ENCODE measurements around the gene GRN.
"Not testable (repeated sequence)": the region's sequence is repeated elsewhere in the genome, so short reads cannot be mapped to it uniquely, and the experiment has no call there.

The GRN gene

DNA sequence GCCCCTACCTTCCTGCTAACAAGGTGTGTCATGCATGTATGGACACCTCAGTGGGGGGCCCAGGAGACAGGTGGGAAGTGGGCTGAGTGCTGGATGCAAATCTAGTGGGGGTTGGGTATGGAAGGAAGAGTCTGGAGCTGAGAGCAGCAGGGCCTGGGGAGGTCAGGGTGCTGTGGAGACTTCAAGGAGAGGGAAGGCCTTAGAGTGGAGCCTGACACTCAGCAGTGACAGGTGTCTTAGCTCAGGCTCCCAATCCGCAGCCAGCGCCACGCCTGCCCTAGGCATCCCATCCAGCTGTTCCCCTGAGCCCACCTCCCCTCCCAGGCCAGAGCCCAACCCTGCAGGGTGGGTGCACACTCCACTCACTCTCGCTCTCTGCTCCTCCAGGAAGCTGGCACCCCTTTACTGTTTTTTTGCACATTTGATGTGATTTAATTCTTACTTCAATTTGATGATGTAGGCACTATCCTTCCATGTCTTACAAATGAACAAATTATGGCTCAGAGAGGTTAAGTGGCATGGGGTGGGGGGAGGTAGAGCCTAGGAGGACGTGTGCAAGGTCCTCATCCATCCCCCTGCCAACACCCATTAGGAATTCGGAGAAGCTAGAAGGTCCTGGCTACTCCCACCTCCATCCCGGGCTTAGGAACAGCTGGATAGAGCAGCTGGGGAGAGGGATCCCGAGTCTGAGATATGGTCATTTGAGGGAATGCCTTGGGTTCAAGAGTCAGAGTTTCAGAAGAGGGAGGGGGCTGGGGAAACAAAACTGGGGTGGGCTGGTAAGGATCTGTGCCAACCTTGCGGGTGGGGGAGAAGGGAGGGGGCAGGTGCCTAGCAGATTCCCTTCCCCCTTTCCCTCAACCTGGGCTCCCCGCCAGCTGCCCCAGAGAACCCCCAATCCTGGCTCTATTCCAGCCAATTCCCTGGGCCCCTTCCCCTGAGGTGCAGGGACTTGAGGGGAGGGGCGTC lies 16.5 kb downstream of the GRN start:
- DNase-seq, result no peak

DNA sequence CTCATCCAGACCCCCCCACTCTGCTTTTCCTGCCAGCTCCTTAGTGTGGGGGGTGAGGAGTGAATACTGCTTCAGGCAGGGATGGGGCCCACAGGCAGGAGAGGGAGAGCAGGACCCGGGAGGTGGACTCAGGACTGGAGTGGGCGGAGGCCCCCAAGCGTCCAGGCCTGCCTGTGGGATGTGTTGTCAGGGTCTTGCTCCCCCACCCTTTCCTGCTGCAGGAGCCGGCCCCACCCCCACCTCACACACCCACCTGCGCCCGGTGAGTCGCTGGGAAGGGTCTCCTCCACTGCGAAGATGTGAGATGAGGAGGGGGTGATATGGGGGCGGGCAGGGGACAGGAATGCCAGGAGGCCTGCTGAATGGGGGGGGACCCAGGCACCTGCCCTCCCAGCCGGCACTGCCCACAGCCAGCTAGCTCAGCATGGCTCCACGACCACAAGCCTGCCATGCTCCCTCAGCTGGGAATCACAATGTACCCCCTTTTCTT lies 17.4 kb downstream of the GRN start:
- DNase-seq, result no peak

DNA sequence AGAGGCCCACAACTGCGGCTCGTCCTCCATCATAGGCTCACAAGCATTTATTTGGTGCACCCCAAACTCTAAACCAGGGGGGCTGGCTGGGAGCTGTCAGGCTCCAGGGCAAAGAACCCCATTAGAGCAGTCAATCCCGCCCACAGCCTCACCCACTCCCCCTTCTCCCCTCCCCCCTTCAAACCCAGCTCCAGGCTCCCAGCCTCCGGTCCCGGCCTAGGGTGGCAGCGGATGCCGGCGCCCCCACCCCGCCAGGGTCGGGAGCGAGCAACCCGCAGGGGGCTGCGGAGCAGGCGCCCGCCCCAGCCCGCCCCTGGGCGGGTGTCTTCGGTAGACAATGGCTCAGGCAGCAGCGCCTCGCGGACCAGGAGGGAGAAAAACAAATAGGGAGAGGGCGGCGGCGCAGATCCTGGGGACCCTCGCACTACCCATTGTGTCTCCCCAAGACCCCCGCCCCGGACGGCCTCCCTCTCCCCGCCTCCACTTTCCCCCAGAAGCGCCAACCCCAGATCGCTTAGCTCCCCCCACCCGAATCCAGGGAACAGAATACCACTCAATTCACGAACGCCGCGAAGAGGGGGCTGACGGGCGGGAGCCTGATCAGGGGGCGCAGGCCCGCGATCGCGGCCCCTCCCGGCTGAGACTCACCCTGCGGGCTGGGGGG lies 18.0 kb downstream of the GRN start:
- no peak for DNase-seq

DNA sequence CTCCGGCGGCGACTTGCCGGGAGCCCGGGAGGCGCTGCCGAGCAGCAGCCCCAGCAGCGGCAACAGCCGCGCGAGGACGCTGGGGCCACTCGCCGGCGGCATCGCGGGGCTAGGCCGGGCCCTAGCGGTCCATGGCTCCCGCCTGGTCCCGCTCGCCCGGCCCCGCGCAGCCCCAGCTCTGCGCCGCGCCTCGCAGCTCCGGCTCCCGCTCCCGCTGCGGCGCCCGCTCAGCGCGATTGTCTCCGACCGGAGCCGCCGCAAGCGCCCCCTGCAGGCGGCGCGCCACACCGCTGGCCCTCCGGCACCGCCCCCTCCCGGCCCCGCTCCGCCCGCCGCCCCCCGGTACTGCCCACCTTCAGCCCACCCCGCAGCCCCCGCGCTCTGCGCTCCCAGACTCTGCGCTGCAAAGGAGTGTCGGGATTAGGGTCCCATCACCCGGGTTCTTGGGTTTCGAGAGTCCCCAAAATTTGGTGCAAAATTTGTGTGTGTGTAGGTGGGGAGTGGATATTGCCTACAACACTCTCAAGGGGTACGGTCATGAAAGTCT lies 18.6 kb downstream of the GRN start, which contains the start of gene FAM171A2:
FAM171A2 (minus strand) TSS at position 241 of the 547 bp plus-strand sequence; CDS start at position 102, 139 bp downstream.
- peak; percentile 45 to 71 (median 48) for DNase-seq

DNA sequence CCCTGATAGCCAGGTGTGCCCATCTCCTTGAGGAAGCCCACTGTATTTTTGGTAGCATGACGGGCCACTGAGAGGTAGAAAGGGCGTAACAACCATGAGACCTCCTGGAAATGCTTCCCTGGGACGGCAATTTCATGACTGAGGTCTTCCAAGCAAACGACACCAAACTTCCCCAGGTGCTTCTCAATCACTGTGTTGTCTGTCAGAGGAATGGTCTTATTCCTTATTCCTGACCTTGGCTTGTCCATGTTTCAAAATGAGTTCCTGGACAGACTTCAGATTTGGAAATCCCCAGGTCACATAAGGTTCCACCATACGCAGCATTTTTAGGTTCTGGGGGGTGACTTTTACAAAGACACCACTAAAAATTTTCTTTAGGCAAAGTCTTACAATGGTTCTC lies 19.9 kb downstream of the GRN start:
- not testable (repeated sequence) for DNase-seq

DNA sequence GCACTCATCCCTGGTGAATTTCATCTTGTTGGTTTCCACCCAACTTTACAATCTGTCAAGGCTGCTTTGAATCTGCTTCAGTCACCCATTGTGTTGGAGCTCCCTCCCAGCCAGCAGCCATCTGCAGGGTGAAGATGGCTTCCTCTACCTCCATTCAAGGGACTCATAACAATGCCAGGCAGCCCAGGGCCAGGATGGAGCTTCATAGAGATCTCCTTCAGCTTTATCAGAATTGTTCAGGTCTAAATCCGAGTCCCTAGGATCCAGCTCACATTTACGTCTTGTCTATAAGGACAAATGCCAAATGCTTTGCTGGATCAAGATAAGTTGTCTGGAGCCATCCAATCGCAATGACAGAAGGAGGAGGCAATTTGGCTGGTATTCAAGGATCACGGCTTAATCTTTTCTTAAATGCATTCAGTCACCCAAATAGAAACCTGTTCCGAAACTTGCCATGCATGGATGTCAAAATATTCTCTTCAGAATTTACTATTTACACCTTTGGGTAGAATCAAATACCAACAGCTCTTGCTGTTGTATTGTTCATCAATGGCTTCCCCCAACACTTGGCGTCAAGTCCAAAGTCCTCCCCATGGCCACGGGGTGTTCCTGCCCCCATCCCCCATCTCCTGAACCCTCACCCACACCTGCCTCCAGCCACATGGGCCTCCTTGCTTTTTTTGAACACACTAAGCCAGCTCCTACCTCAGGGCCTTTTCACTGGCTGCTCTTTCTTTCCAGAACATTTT lies 22.3 kb downstream of the GRN start:
- no peak for DNase-seq

DNA sequence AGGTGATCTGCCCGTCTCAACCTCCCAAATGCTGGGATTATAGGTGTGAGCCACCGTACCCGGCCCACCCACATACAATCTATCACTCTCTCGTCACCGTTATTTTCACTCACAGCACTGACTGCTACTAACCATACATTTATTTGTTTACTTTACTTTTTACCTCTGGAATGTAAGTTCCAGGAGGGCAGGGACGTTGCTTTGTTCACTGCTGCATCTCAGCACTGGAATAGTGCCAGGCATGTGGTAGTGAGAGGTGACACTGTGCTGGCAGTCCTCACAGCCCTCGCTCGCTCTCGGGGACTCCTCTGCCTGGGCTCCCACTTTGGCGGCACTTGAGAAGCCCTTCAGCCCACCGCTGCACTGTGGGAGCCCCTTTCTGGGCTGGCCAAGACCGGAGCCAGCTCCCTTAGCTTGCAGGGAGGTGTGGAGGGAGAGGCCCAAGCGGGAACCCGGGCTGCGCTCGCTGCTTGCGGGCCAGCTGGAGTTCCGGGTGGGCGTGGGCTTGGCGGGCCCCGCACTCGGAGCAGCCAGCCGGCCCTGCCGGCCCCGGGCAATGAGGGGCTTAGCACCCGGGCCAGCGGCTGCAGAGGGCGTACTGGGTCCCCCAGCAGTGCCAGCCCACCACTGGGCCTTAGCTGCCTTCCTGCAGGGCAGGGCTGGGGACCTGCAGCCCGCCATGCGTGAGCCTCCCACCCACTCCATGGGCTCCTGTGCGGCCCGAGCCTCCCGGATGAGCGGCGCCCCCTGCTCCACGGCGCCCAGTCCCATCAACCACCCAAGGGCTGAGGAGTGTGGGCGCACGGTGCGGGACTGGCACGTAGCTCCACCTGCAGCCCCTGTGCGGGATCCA lies 23.5 kb downstream of the GRN start:
- not testable (repeated sequence) for DNase-seq

DNA sequence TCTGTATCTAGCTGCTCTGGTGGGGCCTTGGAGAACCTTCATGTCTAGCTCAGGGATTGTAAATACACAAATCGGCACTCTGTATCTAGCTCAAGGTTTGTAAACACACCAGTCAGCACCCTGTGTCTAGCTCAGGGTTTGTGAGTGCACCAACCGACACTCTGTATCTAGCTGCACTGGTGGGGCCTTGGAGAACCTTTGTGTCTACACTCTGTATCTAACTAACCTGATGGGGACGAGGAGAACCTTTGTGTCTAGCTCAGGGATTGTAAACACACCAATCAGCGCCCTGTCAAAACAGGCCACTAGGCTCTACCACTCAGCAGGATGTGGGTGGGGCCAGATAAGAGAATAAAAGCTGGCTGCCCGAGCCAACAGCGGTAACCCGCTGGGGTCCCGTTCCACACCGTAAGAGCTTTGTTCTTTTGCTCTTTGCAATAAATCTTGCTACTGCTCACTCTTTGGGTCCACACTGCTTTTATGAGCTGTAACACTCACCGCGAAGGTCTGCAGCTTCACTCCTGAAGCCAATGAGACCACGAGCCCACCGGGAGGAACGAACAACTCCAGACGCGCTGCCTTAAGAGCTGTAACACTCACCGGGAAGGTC lies 24.4 kb downstream of the GRN start:
- peak in 1 of 5 donors; percentile 30 for DNase-seq

DNA sequence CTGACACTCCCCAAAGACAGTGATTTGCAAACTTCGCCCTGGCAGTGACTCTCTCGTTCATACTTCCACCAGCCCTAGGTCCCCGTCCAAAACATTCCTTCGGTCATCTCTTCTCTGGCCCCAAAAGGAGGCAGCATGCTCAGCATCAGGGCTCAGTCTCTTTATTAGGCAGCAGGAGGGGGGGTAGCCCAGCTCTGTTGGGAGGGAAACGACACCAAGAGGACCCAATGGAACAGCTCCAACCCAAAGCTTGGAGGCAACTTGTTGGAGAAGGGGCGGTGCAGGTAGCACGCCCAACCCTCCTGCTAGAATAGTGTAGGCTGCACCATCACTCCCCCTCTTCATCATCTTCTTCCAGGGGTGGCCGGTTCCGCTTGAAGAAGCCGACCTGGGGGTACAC lies 26.9 kb downstream of the GRN start:
- no peak for DNase-seq

DNA sequence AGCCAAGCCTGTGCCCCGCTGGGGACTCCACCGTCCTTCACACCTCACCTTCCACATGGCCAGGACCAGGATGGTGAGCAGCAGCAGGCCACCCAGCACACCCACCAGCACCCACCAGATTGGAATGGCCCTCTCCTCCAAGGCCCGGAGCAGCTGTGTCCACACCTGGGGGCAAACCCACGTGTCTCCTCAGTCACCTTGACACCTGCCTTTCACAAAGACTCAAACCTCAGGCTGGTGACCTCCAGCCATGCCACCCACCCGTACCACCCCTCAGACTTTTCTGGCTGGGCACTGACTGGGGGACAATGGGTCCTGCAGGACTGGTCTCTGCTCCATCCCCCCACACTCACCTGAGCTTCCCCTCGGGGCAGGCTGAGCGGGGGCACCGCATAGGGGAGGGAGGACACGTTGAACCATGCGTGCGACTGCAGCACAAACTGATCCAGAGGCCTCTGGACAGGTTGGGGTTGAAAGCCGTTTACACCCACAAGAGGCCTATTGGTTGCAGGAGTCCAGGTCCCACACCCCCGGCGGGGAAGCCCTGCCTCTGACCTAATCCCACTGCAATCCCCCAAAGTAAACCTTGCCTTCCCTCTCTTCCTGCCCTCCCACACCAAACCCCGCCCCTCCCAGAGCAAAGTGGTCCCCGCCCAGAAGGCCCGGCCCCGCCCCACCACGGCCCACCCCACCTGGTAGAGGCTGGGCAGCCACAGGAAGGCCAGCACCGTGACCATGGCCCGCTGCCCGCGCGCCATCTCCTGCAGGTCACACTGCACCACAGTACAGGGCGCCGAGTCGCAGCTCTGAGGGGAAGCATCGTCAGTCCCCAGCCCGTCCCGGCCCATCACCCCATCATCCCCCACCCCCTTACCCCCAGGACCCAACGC lies 29.4 kb downstream of the GRN start:
- no peak for DNase-seq

DNA sequence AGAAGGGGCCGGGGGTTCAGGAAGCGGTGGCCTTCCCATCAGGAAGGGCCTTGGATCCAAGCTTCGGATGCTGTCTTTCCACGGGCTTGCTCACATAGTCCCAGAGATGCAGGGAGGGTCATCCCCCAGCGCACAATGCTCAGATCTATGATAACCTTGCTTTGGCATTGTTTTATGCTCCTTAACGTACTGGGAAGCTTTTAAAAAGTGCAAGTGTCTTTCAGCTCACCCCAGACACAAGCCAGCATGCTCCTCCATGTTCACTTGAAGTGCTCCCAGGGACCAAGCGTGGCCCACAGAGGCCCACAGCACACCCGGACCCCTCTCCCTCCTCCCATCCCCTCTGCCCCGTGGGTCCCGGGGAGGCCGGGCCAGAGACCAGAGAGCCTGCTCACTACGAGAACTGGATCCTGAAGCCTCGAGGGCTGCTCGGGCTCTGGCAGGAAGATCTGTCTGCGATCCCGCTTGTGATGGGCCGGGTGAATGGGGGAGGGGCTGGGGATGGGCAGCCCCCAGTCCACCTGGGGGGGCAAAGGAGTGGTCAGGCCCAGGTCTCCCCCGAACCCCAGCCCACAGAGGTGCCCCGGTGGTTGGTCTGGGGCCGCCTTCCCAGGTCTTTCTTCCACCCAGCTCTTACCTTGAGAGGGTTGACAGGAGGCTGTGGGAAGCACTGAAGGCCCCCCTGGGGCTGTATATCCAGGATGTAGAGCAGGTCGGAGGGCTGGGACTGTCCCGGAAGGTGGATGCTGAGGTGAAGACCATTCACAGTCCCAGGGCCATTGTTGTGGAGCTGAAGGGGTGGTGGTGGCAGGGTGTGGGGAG lies 30.3 kb downstream of the GRN start:
- no peak for DNase-seq

DNA sequence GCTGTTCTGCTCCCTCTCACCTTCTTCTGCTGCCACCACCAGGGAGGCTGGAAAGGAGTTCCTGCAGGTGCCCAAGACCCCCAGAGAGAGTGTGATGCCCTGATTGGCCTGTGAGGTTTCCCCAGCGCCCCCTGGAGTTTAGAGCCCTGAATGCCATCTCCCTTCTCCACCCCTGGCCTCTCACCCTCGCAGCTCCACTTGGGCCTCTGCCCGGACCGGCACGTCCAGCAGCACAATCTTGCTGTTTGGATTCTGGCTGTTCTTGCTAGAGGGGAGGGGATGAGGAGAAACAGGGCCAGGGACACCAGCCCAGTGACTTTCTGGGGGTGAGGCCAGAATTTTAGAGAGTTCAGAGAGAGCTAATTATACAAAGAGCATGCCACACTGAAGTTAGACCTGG lies 31.0 kb downstream of the GRN start:
- no peak for DNase-seq

DNA sequence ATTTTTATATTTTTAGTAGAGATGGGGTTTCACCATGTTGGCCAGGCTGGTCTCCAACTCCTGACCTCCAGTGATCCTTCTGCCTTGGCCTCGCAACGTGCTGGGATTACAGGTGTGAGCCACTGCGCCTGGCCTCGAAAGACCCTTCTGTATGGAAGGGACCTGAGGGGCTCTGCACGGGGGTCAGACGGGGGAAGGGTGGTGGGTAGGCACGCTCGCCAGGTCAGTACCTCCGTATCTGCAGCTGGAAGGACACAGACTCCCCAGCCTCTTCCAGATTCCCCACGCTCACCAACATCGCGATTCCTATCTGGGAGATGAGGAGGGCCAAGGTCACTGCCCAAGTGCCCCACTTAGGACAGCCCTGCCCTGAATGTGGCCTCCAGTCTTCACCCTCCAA lies 31.7 kb downstream of the GRN start:
- DNase-seq, result no peak

DNA sequence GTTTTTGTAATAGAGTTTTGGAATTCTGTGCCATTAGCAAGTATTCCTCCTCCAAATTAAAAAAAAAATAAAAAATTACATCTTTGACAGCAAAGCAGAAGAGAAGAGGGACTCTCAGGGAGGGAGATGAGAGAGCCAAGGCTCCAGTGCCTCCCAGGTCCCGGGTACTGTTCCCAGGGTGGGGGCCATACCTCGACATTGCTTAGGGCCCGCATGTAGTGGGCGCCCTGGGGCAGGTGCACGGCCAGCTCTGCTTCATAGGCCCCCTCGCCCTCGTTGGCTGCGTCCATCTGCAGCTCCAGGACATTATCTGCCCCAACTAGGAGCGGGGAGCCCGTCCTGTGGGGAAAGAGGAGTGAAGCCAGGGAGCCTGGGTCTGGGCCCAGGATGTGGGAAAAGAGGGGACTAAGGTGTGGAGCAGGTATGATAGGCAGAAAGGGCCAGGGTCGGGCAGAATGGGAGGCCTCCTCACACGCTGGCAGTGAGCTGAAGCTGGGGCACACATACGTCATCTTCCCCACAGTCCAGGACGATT lies 33.1 kb downstream of the GRN start:
- DNase-seq, result no peak

DNA sequence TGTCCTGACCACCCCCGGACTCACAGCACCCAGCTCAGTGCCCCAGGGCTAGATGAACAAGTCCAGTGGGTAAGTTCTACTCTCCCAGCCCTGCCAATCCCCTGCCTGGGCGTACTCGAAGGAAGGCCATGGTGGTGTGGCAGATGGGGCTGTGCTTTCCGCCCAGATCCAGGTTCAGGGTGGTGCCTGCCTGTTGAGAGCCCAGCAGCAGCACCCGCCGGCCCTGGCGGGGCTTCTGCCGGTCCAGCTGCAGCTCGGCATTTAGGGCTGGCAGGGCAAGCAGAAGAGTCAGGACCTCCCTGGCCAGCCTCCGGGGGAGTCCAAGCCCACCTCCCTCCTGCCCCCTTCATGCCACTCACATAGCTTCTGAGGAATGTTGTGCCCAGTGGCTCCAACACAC lies 34.8 kb downstream of the GRN start:
- no peak for DNase-seq

DNA sequence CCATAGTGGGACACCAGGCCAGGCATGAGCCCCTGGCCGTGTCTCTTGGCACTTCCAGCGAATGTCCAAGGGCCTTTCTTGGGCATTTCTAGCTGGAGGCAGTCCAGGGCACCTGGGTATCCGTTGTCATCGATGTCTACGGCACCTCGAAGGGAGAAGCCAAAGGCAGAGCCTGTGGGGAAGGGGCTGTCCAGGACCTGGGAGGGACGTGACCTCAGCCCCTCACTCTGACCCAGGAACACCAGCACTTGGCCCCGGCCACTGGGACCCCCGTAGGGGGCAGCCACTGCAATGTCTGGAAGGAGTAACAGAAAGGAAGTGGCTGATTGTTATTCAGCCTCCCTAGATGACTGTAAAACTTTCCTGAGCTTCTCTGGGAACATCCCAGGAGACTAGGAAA lies 35.7 kb downstream of the GRN start:
- no peak for DNase-seq

DNA sequence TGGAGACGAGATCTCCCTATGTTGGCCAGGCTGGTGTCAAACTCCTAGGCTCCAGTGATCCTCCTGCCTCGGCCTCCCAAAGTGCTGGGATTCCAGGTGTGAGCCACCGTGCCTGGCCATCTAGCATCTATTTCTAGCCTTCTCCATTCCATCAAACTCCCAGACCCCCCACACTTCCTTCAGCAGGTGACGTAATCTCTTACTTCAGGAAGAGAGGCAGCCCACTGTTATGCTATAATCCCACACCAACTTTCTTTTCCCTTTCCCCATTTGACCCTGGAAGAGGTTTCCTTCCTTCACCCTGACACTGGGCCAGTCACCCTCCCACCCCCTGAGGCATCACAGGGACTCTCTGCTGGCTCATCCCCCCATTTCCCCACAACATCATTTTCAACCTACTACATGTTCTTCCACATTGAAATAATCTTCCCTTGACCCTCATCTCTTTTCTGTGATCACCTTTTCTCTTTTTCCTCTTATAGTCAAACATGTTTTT lies 36.8 kb downstream of the GRN start:
- DNase-seq, result no peak

DNA sequence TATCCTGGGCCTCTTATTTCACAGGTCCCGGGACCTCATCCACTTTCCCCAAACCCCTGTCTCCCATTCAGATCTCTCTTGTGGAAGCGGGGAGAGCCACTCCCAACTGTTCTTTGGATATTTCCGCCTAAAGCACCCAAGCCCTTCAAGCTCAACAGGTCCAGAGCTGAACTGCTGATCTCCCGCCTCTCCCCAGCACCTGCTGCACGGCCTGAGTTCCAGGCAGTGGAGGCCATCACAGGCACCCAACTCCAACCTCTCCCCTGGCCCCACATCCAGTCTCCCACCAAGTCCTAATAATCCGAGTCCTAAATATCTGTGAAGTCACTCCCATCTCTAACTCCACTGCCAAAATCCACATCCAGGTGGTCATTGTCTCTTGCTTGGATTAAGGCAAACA lies 37.8 kb downstream of the GRN start:
- DNase-seq, result no peak

DNA sequence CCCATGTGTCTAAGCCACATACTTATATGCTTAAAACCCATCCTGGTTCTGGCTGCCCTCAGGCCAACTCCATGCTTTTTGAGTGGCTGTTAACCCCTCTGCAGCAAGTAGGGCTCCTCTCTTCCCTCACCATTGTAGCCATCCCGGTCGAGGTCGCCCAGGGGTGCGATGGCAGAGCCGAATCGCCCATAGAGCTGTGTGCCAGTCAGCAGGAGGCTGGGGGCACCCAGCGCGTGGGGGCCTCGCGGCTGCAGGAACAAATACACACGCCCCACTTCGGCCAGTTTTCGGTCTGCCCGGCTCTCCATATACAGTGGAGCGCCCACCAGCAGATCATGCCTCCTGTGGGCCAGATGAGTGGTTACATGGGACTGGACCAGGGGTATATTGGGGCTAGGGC lies 38.3 kb downstream of the GRN start:
- DNase-seq, result no peak

All from T-helper 1 cell (primary cell).